ENCODE results near the gene KIAA1755.

GRCh38 chr20:38247166-38247509 is 13.4 kb downstream of the KIAA1755 start:
- TF ChIP-seq POLR2A (IDR thresholded peaks at IDR 0.05), result no peak
- TF ChIP-seq CTCF (IDR thresholded peaks at IDR 0.05), result no peak

Data from body of pancreas (tissue), 4 donors.